Stimulated activated CD8-positive, alpha-beta memory T cell treated with anti-CD3 and anti-CD28 coated beads, Interleukin-7, amount 100 ng/mL, for 48 hours (primary cell): ENCODE measurements around the gene PSMC3IP.
A peak's percentile ranks its signal among the peaks of the same experiment; 100 is the strongest.
"Not testable (repeated sequence)": the region's sequence is repeated elsewhere in the genome, so short reads cannot be mapped to it uniquely, and the experiment has no call there.

ENCODE experiments used
- DNase-seq, 2 donors: peaks; one replicate each; pipeline ENCODE4 v3.0.0-alpha.2; 2020; ENCODE audit warnings: low read depth in 1 of 2; ENCODE audit errors: extremely low read depth in 1 of 2

The PSMC3IP gene

DNA sequence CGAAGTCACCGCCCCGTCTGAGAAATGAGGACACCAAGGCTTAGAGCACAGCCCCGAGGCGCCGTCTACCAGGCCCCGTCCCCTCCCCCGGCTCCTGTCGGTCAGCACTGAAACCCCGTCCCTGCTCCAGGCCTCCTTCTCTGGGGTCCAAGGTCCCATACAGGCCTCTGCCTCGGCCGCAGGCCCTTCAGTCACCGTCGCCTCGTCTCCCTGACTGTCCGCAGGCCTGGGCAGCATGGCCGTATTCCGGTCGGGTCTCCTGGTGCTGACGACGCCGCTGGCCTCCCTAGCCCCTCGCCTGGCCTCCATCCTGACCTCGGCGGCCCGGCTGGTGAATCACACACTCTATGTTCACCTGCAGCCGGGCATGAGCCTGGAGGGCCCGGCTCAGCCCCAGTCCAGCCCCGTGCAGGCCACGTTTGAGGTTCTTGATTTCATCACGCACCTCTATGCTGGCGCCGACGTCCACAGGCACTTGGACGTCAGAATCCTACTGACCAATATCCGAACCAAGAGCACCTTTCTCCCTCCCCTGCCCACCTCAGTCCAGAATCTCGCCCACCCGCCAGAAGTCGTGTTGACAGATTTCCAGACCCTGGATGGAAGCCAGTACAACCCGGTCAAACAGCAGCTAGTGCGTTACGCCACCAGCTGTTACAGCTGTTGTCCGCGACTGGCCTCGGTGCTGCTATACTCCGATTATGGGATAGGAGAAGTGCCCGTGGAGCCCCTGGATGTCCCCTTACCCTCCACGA is 15.0 kb downstream of the PSMC3IP start:
- DNase-seq: no peak

DNA sequence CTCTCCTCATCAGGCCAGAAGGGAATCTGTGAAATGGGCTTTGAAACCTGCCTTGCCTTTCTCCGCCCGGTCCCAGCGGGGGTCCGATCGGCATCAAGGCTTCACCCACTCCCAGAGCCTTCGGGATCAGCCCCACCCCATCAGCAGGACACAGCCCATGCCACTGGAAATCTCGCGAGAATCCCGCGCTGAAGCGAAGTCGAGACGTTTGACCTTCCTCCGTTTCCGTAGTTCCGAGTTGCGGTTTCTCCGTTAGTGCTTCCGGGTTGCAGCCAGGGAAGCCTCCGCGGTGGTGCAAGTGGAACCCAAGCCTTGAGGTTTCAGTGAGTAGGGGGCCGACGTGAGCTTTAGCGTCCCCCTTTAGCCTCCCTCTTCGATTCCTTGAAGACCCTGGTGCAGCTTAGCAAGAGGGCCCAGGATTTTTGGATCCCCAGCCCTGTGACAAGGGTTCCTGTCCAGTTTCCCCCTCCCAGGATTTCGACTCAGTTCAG is 15.6 kb downstream of the PSMC3IP start, which contains the start of gene COASY:
TSS of gene COASY (plus strand) at position 252 of the 491 bp plus-strand sequence. CDS start 475 bp downstream, outside the sequence.
- DNase-seq: peak; percentile 78 to 93

DNA sequence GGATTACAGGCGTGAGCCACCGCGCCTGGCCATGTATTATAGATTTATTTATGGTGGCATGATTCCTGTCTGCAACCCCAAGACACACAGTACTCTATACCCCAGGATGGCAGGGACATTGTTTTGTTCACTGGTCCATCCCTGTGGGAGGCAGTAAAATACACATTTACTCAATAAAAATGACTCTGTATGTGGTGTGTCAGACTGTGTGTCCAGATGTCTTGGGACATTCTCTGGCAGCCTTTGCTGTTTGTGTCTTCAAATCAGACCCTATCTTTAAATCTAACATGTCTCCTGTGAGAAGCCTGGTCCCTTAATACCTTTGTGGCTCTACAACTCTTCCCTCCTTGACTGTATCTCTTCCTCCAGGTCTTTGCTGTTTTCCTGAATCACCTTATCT is 17.3 kb downstream of the PSMC3IP start:
- DNase-seq: no peak

DNA sequence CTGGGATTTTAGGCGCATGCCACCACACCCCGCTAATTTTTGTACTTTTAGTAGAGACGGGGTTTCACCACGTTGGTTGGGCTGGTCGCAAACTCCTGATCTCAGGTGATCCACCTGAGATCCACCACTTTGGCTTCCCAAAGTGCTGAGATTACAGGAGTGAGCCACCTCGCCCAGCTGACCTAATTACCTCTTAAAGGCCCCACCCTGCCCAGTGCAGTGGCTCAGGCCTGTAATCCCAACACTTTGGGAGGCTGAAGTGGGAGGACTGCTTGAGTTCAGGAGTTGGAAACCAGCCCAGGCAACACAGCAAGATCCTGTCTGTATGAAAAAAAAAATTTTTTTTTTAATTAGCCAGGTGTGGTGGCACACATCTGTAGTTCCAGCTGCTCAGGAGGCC is 18.5 kb downstream of the PSMC3IP start:
- DNase-seq: no peak

DNA sequence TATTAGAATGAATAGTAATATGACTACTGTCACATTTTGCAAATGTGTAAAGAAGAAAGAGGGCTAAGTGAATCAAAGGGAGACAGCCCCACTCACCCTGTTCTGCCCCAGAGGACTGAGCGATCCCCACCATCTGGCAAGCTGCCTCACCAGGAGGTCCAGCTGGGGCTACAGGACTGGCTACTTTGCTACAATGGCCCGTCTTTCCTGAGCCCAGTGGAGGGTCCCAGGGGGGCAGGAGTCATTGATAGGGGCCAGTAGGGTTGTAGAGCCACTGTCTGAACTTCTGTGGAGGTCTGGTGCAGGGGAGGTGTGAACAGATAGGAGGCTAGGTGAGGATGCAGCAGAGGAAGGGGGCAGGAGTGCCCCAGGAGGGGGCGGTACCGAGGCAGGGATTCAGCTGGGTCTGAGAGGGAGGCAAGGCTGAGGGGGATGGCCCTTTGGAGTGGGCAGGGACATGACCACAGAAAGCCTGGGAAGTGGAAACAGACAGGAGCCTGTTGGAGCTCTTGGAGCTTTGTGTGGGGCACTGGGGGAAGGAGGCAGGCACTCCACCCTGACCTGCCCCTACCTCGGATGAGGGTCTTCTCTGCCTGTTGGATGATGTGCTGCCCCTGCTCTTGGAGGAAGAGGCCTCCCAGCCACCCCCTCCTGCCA is 21.4 kb downstream of the PSMC3IP start:
- not testable (repeated sequence) for DNase-seq

DNA sequence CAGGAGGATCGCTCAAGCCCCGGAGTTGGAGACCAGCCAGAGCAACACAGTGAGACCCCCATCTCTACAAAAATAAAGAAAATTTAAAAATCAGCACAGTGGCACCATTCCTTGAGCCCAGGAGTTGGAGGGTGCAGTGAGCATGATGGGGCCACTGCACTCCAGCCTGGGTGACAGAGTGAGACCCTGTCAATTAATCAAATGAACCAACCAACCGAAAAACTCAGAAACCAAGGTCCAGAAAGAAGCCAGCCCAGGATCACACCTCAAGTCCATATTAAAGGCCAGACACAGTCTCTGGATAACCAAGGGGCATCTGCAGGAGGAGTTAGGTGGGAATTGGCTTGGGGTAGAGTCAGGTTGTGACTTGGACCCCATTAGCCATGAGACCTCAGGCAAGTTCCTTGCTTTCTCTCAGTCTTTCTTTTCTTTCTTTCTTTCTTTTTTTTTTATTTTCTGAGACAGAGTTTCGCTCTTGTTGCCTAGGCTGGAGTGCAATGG is 22.4 kb downstream of the PSMC3IP start:
- no peak for DNase-seq

DNA sequence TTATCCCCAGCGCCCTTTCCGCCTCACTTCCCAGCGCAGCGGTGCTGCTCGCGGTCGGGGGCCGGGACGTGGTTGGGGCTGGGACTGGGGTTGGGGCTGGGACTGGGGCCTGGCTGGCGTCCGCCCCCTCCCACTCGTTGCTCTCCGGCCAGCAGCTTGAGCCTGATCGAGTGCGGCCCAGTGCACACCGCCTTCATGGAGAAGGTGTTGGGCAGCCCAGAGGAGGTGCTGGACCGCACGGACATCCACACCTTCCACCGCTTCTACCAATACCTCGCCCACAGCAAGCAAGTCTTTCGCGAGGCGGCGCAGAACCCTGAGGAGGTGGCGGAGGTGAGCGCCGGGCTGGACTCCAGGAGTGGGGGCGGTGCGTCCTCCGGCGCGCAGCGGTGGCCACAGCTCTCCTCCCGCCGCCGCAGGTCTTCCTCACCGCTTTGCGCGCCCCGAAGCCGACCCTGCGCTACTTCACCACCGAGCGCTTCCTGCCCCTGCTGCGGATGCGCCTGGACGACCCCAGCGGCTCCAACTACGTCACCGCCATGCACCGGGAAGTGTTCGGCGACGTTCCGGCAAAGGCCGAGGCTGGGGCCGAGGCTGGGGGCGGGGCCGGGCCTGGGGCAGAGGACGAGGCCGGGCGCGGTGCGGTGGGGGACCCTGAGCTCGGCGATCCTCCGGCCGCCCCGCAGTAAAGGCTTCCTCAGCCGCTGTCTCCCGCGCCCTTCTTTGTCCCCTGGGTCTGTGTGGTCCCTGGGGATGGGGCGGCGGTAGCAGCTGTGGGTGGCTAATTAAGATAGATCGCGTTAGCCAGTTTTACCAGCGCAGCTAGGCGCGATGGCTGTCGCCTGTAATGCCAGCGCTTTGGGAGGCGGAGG is 23.0 kb downstream of the PSMC3IP start:
- DNase-seq: peak; percentile 77 to 81

DNA sequence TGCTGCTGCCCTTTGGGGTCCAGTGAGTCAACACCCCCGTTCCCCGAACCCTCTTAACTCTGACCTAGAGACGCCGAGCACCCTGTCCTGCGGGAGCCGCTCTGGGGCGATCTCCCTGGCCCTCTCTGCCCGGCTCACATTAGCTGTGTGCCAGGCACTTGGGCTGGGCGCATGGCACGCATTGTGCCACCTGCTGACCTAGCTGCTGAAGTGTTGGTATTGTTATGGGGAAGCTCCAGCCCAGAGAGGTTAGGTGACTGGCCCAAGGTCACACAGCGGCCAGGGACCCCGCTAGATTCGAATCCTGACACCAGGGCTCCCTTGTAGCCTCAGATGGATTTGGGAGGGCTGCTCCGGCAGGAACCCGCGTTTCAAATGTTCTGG is 23.7 kb downstream of the PSMC3IP start:
- DNase-seq: no peak

DNA sequence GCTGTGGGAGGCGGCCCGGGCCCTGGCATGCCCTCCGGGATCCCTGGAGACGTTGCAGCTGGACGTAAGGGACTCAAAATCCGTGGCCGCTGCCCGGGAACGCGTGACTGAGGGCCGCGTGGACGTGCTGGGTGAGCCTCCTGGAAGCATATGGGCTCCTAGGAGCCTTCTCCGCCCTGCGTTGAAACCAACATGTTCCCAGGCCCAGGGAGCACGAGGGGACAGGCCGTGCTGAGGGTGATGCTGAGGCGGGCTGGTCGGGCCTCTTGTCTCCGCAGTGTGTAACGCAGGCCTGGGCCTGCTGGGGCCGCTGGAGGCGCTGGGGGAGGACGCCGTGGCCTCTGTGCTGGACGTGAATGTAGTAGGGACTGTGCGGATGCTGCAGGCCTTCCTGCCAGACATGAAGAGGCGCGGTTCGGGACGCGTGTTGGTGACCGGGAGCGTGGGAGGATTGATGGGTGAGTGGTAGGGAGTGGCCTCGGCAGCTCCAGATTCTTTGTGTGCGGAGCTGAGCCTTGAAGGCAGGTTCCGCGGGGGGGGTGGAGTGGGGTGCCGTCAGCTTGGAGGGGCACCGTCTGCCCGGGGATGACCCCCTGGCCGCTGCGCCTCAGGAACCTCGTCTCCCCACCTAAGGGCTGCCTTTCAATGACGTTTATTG is 24.2 kb downstream of the PSMC3IP start:
- DNase-seq: no peak

DNA sequence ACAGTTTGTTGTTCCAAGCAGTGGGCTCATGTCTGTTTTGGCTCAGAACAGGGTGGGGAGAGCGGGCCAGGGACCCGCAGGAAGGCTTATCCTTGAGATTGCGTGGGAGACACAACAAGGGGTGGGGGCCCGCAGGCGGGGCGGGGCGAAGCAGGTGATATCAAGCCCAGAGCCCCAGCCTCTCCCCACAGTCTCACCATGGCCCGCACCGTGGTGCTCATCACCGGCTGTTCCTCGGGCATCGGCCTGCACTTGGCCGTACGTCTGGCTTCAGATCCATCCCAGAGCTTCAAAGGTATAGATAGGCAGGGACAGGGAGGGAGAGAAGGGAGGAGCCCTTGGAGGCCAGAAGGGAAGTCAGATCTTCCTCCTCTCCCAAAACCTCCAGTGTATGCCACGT is 24.8 kb downstream of the PSMC3IP start, which contains the start of gene HSD17B1:
TSS of gene HSD17B1 (plus strand) at position 188 of the 400 bp plus-strand sequence. CDS start at position 199, 11 bp downstream.
- DNase-seq: not testable (repeated sequence)

DNA sequence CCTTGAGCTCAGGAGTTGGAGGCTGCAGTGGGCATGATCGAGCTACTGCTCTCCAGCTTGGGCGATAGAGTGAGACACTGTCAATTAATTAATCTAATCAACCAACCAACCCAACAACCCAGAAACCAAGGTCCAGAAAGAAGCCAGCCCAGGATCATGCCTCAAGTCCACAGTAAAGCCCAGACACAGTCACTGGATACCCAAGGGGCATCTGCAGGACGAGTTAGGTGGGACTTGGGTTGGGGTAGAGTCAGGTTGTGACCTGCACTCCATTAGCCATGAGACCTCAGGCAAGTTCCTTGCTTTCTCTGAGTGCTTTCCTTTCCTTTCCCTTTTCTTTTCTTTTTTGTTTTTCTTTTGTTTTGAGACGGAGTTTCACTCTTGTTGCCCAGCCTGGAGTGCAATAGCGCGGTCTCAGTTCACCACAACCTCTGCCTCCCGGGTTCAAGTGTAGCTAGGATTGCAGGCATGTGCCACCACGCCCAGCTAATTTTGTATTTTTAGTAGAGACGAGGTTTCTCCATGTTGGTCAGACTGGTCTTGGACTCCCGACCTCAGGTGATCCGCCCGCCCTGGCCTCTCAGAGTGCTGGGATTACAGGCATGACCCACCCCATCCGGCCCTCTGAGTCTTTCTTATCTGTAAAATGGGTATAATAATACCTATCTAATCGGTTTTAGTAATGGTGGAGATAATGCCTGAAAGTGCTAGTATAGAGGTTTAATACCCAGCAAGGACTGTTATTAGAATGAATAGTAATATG is 28.4 kb downstream of the PSMC3IP start:
- DNase-seq: no peak

DNA sequence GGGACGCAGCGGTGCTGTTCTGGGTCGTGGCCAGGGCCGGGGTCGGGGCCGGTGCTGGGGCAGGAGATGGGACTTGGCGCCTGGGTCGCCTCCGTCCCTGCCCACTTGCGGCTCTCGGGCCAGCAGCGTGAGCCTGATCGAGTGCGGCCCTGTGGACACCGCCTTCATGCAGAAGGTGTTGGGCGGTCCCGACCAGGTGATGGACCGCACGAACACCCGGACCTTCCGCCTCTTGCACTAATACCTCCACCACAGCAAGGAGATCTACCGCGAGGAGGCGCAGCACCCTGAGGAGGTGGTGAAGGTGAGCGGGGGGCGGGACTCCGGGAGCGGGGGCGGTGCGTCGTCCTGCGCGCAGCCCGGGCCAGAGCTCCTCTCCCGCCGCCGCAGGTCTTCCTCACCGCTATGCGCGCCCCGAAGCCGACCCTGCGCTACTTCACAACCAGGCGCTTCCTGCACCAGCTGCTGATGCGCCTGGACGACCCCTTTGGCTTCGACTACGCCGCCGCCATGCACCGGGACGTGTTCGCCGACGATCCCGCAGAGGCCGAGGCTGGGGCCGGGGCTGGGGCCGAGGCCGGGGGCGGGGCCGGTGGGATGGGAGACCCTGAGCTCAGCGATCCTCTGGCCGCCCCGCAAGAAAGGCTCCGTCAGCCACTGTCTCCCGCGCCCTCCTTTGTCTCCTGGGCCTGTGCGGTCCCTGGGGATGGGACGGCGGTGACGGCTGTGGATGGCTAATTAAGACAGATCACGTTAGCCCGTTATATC is 29.3 kb downstream of the PSMC3IP start:
- peak; percentile 55 to 77 for DNase-seq

DNA sequence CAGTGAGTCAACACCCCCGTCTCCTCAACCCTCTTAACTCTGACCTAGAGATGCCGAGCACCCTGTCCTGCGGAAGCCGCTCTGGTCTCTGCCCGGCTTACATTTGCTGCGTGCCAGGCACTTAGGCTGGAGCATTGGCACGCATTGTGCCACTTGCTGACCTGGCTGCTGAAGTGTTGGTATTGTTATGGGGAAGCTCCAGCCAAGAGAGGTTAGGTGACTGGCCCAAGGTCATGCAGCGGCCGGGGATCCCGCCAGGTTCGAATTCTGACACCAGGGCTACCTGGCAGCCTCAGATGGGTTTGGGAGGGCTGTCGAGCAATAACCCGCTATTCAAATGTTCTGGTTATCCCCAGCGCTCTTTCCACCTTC is 29.8 kb downstream of the PSMC3IP start:
- DNase-seq: no peak

DNA sequence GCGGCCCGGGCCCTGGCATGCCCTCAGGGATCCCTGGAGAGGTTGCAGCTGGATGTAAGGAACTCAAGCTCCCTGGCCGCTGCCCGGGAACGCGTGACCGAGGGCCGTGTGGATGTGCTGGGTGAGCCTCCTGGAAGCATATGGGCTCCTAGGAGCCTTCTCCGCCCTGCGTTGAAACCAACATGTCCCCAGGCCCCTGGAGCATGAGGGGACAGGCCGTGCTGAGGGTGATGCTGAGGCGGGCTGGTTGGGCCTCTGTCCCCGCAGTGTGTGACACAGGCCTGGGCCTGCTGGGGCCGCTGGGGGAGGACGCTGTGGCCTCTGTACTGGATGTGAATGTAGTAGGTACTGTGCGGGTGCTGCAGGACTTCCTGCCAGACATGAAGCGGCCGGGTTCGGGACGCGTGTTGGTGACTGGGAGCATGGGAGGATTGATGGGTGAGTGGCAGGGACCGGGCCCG is 30.5 kb downstream of the PSMC3IP start:
- DNase-seq: no peak

DNA sequence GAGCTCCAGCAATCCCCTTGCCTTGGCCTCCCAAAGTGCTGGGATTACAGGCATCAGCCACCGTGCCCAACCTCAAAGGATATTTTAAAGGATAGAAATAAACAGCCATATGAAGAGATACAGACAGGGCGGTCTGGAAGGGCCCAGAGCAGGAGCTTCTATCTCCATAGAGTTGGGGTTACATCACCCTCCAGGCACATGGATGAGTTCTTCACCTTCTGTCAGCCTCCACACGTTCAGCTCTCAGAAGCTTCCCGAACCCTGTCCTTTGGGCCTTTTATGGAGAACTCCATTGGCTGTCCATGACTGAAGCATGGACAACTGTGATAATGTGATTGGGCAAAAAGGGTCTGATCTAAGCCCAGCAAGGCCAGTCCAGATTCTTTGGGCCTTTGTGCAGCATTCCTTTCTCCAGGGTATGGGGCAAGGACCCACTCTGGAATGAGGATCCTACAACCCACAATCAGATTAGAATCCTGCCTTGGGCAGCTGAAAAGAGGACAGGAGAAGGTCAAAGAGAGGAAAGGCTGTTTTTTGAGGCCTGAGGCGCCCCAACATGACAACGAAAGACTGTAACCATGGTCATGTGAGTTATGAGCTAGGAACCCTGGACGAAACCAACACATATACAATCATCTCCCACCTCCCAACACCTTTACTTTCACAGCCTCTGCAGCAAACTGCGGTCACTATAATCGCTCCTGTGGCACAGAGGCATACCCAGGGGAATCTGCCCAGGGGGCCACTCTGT is 31.6 kb downstream of the PSMC3IP start:
- DNase-seq: not testable (repeated sequence)

DNA sequence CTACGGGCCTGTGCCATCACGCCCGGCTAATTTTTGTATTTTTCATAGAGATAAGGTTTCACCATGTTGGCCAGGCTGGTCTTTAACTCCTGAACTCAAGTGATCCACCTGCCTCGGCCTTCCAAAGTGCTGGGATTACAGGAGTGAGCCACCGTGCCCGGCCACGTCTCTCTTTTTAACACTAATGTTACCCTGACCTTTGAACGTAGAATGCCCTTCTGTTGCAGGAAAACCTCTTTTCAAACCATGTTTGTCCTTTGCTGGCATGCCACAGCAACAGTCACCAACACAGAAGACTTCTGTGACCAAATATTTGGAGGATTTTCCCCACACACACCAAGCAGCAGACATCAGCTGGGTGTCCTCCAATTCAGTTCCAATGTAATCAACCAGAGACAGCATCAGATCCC is 32.6 kb downstream of the PSMC3IP start:
- DNase-seq: no peak

DNA sequence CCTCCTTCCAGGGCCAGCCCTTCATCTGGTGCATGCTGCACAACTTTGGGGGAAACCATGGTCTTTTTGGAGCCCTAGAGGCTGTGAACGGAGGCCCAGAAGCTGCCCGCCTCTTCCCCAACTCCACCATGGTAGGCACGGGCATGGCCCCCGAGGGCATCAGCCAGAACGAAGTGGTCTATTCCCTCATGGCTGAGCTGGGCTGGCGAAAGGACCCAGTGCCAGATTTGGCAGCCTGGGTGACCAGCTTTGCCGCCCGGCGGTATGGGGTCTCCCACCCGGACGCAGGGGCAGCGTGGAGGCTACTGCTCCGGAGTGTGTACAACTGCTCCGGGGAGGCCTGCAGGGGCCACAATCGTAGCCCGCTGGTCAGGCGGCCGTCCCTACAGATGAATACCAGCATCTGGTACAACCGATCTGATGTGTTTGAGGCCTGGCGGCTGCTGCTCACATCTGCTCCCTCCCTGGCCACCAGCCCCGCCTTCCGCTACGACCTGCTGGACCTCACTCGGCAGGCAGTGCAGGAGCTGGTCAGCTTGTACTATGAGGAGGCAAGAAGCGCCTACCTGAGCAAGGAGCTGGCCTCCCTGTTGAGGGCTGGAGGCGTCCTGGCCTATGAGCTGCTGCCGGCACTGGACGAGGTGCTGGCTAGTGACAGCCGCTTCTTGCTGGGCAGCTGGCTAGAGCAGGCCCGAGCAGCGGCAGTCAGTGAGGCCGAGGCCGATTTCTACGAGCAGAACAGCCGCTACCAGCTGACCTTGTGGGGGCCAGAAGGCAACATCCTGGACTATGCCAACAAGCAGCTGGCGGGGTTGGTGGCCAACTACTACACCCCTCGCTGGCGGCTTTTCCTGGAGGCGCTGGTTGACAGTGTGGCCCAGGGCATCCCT is 34.1 kb downstream of the PSMC3IP start:
- DNase-seq: no peak
